GM18873 (cell line): Measurements from ENCODE around the gene APP.

Experiments used
- ATAC-seq: cut with Tn5 transposase; IDR thresholded peaks from one replicate; pipeline ENCODE4 v1.9.1; 2021; ENCODE audit warnings: mild to moderate bottlenecking, moderate library complexity, moderate number of reproducible peaks; ENCODE audit not compliant: unreplicated experiment, low FRiP score

Gene APP

DNA sequence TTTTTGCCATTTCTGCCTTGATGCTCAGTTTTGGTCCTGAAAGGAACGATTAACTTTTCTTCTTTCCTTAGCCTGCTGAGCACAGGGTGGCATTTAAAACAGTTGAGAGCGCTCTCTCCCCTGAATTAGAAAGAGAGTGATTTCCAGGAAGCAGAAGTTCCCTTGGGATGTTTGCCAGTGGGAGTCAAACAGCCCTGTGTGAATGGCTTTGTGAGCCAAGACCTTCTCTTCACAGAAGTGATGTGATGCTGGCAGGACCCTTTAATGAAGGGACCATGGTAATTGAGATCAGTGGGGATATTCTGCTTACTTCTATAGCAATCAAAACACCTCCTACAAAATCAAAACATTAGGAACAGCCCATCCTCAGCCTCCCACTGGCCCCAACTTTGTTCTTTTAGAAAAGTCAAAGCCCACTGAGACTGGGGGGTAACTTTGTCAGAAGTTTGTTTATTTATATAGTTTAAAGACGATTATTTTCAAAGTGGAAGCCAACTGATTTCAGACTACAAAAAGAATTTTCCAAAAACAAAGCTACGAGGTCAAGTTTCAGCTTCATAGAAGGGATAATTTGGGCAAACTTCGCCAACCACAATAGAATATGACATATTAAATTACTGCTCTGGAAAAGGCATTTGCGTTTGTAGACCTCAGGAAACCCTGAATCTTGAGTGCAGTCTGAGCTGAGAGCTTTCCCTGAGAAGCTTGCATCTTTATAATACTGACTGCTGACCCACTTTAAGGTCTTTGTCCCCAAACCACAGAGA is 313.1 kb downstream of the APP start:
- ATAC-seq = no peak

DNA sequence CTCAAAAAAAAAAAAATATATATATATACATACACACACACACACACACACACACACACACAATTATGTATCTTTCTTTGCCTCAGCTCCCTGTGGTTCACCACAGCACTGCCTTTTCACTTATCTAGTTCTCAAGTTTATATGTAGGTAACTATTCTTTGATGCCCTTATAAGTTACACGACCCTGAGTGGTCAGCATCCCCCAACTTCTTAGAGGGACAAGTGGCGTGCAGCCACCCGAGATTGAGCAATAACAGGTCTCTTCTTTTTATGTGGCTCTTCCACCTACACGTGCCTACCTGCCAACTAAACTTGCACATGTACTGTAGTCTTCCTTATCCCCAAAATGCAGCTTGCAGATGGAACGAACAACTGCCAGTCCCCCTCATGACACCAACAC is 315.0 kb downstream of the APP start:
- no peak for ATAC-seq

DNA sequence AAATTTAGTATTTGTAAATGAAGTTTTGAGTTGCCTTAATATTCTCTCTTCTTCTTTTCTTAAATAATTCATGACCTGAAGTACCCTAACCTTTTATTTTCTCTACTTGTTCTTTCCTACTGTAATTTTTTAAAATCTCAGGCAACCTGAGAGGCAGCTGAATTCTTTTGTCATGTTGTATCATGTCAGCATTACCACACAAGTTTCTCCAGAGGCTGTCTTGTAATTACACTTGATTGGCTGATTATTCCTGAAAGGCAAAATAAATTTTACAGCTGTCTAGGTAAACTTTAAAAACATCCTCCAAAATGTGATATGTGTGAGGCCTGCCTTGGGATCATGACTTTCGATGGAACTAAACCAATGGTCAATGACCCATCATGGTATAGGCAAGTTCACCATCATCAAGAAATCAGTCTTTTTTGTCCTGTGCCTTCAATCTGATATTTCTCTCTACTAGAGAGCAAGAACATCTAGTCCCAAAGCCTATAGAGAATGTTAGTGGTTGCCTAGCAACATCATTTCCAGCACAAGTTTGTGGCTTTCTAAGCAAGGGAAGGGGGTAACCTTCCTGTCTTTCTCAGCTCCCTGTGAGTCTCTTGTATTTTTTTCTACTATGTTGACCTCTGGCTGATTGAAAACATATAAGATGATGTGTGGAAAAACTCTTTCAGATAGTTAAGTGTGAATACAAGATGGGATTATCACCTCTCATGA is 320.3 kb downstream of the APP start:
- no peak for ATAC-seq

DNA sequence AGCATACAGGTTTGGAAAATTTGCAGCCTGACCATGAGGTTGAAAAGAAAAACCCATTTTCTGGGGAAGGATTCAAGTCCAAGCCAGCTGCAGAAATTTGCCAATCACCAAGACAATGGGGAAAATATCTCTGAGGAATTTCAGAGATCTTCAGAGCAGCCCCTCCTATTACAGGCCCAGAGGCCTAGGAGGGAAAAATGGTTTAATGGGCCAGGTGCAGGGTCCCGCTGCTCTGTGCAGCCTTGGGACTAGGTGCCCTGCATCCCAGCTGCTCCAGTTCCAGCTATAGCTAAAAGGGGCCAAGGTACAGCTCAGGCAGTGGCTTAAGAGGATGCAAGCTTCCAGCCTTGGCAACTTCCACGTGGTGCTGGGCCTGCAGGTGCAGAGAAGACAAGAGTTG is 322.3 kb downstream of the APP start:
- ATAC-seq = no peak

DNA sequence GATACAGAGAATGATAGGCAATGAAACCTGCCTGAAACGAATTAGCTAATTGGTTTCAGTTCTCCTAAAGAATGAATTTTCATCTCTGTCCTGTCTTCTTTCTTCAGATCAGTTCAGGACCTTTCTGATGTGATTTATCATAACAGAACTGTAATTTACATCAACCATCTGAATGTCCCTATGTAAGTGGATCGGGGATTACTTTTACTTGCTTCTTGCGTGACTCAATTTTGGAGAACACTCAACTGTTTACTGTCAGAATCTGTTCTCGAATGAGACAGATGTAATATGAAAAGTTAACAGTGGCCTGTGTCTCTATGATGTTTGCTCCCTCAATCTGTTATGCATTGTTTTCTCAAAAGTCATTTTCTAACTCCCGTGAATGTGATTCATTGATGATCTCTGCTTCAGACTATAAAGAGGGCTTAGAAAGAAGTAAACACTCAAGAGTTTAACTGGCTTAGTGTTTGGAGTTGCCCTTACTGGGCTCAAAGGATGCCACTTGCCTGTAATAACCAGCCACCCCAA is 324.8 kb downstream of the APP start:
- ATAC-seq = no peak

DNA sequence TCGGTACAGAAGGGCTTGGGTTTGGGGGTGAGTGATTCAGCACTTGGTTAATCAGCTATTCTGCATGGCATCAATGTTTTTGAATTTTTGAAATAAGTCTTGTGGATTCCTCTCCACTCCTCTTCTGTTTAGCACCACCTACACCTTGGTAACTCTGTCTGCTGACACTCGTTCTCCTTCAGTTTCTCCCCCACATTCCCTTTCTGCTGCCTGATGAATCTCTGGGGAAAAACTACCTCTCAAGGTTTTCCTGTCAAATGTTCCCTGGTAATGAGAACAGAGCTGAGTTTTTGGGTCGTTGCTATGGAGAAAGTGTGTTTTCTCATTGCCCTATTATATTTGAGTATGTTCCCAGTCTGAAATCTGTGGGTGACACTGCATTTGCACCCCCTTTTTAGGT is 327.6 kb downstream of the APP start:
- no peak for ATAC-seq

DNA sequence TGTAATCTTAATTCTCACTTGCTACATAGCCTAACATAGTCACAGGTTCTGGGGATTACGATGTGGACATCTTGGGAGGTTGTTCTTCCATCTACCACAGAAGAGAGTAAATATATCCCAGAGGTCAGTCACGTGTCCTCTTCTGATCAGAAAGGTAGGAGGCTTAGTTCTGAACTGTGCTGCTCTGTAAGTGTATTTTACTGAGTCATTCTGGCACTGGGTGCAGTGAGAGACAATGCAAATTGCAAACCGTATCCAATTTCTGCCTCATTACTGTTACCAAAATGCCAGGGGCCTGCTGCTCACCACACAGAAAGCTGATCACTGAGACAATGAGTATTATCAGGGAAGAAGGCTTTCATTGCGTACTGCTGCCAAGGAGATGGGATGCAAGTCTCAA is 331.8 kb downstream of the APP start:
- ATAC-seq = no peak

DNA sequence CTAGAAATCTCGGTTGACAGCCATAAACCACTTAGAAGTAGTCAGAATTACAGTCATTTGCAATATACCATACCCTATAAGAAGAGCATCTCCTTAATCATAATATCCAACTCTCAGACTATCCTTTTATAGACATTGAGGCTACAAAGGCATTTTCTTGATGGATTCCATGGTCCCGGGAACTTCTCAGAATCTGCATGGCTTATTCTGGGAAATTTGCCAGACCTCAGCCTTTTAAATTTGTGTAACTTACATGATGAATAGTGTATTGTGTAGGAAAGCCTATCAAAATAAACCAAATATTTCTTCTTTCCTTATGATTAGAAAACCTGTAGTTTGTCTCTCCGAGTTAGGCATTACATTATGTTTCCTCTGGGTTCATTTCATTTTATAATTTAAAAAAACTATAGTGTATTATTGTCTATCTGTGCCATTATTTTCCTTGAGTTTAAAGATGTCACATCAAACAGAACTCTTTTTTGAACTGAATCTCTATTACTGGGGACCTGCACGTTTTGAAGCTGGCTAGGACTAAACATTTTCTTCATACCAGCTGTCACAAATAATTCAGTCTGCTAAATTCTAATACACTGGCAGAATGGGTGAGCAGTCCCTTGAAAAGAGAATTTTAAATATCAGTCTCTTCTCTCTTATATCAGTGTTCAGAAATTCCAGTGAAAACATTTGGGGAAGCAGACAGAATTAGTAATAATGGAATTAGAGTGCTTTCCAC is 332.9 kb downstream of the APP start:
- ATAC-seq = no peak

DNA sequence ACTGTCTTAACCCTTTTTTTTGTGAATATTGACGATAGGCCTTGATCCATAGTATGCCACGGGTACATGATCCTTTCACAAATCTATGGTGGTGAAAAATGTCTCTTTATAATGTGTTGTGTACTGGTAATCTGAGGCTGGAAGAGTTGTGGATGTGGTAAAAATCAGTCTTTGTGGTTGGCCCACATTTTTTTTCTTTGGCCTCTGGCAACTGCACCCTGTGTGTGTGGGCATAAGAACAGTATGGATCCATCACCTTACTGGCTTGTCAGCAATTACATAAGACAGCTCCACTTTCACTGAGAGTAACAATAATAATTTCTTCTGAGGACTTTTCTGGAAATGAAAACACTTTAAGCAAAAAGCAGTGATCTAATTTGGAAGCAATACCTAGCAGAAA is 334.2 kb downstream of the APP start:
- no peak for ATAC-seq

DNA sequence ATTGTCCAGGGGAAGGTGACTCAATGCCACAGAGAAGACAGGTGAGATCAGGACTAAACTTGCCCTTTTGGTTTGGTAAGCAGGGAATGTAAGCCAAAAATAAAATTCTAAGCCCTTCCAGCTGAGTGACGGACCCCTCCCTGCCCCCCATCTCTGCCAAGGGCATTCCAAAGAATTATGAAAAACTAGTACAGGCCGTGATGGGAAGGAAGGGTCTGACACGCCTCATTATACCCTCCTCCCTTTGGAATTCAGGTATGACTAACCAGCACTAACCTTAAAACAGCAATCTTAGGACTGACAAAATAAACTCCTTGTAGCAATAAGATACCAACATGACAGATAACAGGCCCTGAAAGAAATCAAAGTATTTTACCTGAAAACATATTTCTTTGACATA is 336.2 kb downstream of the APP start:
- ATAC-seq = no peak

DNA sequence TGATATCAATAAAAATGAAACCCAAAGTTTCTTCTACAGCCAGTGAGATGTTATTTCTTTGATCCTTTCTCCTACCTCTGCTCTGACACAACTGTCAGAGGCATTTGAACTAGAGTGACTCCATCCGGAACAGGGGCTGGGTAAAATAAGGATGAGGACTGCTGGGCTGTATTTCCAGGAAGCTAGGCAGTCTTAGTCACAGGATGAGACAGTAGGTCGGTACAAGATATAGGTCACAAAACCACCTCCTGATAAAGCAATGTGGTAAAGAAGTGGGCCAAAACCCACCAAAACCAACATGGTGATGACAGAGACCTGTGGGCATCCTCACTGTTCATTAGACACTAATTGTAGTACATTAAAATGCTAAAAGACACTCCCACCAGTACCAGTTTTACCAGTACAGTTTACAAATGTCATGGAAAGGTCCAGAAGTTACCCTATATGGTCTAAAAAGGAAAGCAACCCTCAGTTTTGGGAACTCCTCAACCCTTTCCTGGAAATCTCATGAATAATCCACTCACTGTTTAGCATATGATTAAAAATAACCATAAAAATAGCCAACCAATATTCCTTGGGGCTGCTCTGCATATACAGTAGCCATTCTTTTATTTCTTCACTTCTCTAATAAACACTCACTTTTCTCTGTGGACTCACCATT is 339.1 kb downstream of the APP start:
- ATAC-seq = no peak
